ENCODE data around the gene PEDS1. TPM values are rescaled to one million over a fixed set of nuclear protein-coding genes. Genes with fewer than 3 reads are reported as not detected.

Gene PEDS1
- total and polyA plus RNA-seq, 4 experiments from 2014 or later, result 14.7 to 25.1 (median 16.8) TPM

- no peak overlapping the region for H3K4me3 ChIP-seq (ENCODE audit: low read length in 2 of 2)
- Mint-ChIP-seq H3K27me3 (no peaks in the 10 kb centered on the region), H3K4me3 (no peak overlapping the region), H3K27ac (no peak overlapping the region), H3K4me1 (peaks cover 0 to 4% (median 1%) of the 10 kb centered on the region in 4 donors), H3K36me3 (peaks cover 36 to 40% of the 10 kb centered on the region in 2 donors), H3K9me3 (no peaks in the 10 kb centered on the region)
- no peak overlapping the region for H3K27ac ChIP-seq (ENCODE audit: low read depth, low read length)
- H3K27me3 ChIP-seq (ENCODE audit: insufficient read depth, low read length), result no peaks in the 10 kb centered on the region
- peaks cover 27% of the 10 kb centered on the region for H3K36me3 ChIP-seq (ENCODE audit: insufficient read depth, low read length)
- ChIA-PET CTCF (ENCODE audit: partially characterized antibody) (interaction anchor here (0.7 to 12.5 kb wide), 8 partner anchors 11 to 355 kb away, joined by 3 to 338 read pairs (median 4); partner anchors contain the start of gene PEDS1), POLR2A (ENCODE audit: partially characterized antibody) (interaction anchor here (1.1 to 2.8 kb wide), 3 partner anchors 31 to 69 kb away, joined by 3 to 25 read pairs (median 11); partner anchors contain the start of gene PEDS1)
- DNase-seq, result no peak
- intact Hi-C loops (cut with micrococcal nuclease), result no loop called here
- H3K4me1 ChIP-seq (ENCODE audit: insufficient read depth, low read length), result no peaks in the 10 kb centered on the region
- H3K9me3 ChIP-seq (ENCODE audit: control insufficient read depth in 1 of 2, low read length in 2 of 2), result no peaks in the 10 kb centered on the region
Measured at GRCh38 chr20:50122763-50123162, 30.8 kb downstream of the PEDS1 start.

- ChIA-PET CTCF (ENCODE audit: partially characterized antibody) (interaction anchor here (0.8 to 12.5 kb wide), 15 partner anchors 11 to 143 kb away, joined by 3 to 338 read pairs (median 6); partner anchors contain the start of gene PEDS1), POLR2A (ENCODE audit: partially characterized antibody) (interaction anchor here (1.1 to 2.8 kb wide), 3 partner anchors 32 to 70 kb away, joined by 3 to 25 read pairs (median 11); partner anchors contain the start of gene PEDS1)
- H3K27ac Mint-ChIP-seq, result peak overlapping the region in 2 of 7 donors; percentile 30 to 41
- no peaks in the 10 kb centered on the region for H3K9me3 ChIP-seq (ENCODE audit: control insufficient read depth in 1 of 2, low read length in 2 of 2)
- peaks cover 2 to 4% (median 3%) of the 10 kb centered on the region in 4 donors for H3K4me1 Mint-ChIP-seq
- peaks cover 29 to 31% of the 10 kb centered on the region in 2 donors for H3K36me3 Mint-ChIP-seq
- H3K27me3 Mint-ChIP-seq, result no peaks in the 10 kb centered on the region
- H3K27ac ChIP-seq (ENCODE audit: low read depth, low read length), result no peak overlapping the region
- peaks cover 21% of the 10 kb centered on the region for H3K36me3 ChIP-seq (ENCODE audit: insufficient read depth, low read length)
- H3K9me3 Mint-ChIP-seq, result no peaks in the 10 kb centered on the region
- H3K27me3 ChIP-seq (ENCODE audit: insufficient read depth, low read length), result no peaks in the 10 kb centered on the region
- H3K4me1 ChIP-seq (ENCODE audit: insufficient read depth, low read length), result no peaks in the 10 kb centered on the region
- no peak for DNase-seq
- no peak overlapping the region for H3K4me3 ChIP-seq (ENCODE audit: low read length in 2 of 2)
- intact Hi-C loops (cut with micrococcal nuclease), result loop anchor here (1.0 to 2.0 kb wide), 2 partner anchors 47 to 57 kb away; no protein-coding TSS in a partner anchor
- H3K4me3 Mint-ChIP-seq, result no peak overlapping the region
Measured at GRCh38 chr20:50121858-50122271, 31.7 kb downstream of the PEDS1 start.

GRCh38 chr20:50120935-50121693 is 32.4 kb downstream of the PEDS1 start:
- H3K4me3 Mint-ChIP-seq, result no peak overlapping the region
- H3K36me3 ChIP-seq (ENCODE audit: insufficient read depth, low read length), result peaks cover 14% of the 10 kb centered on the region
- H3K27ac ChIP-seq (ENCODE audit: low read depth, low read length), result no peak overlapping the region
- intact Hi-C loops (cut with micrococcal nuclease), result loop anchor here (1.0 to 2.0 kb wide), 2 partner anchors 48 to 58 kb away; no protein-coding TSS in a partner anchor
- peak; percentile 59 to 69 (median 67) for DNase-seq
- H3K27me3 ChIP-seq (ENCODE audit: insufficient read depth, low read length), result no peaks in the 10 kb centered on the region
- CTCF ChIA-PET (ENCODE audit: partially characterized antibody), result interaction anchor here (0.8 to 12.5 kb wide), 22 partner anchors 10 to 345 kb away, joined by 3 to 338 read pairs (median 5); partner anchors contain the start of gene PEDS1
- H3K9me3 Mint-ChIP-seq, result no peaks in the 10 kb centered on the region
- peaks cover 4% of the 10 kb centered on the region for H3K4me1 ChIP-seq (ENCODE audit: insufficient read depth, low read length)
- H3K4me3 ChIP-seq (ENCODE audit: low read length in 2 of 2), result no peak overlapping the region
- POLR2A ChIA-PET (ENCODE audit: partially characterized antibody), result interaction anchor here (0.6 to 2.3 kb wide), 8 partner anchors 11 to 70 kb away, joined by 3 to 25 read pairs (median 4); partner anchors contain the start of gene PEDS1
- H3K27me3 Mint-ChIP-seq, result no peaks in the 10 kb centered on the region
- H3K27ac Mint-ChIP-seq, result peak overlapping the region in 1 of 7 donors; percentile 68
- peaks cover 25% of the 10 kb centered on the region in 2 donors for H3K36me3 Mint-ChIP-seq
- H3K9me3 ChIP-seq (ENCODE audit: control insufficient read depth in 1 of 2, low read length in 2 of 2), result no peaks in the 10 kb centered on the region
- H3K4me1 Mint-ChIP-seq, result peaks cover under 1 to 8% (median 7%) of the 10 kb centered on the region in 4 donors

DNA sequence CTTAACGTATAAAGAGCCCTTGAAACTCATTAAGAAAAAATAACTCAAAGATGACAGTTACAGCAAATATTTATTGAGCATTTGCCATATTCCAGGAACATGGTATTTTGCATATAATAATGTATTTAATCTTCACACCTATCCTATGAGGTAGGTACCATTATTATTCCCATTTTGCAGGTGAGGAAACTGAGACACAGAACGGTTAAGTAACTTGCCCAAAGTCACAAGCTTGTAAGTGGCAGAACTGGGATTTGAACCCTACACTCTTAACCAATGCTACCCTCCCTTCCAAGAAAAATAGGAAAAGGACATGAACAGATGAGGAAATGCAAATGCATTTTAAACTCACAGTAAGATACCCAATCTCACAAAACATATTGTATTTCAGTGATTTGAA is 35.3 kb downstream of the PEDS1 start:
- intact Hi-C loops (cut with micrococcal nuclease), result loop anchor here (10.0 kb wide), 1 partner anchor 1073 kb away; the partner anchor contains the start of gene CSE1L
- peaks cover 24 to 36% (median 31%) of the 10 kb centered on the region in 4 donors for H3K4me1 Mint-ChIP-seq

DNA sequence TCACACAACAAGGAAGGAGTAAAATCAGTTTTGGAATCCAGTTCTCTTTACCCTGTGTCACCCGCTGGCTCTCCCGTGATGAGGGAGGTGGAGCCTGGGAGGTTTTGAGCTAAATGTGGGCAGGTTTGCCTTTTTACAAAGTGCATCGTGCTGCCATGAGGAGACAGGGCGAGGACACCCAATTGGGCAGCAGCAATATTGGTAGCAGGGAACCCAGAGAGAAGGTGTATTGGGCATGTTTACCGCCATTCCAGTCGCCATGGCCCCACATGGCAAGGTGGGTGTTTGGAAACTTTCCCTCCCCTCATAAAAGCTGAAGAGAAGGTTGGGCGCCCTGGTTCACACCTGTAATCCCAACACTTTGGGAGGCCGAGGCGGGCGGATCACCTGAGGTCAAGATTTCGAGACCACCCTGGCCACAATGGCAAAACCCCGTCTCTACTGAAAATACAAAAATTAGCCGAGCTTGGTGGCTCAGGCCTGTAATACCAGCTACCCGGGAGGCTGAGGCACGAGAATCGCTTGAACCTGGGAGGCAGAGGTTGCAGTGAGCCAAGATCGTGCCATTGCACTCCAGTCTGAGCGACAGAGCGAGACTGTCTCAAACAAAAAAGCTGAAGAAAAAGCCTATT is 37.0 kb downstream of the PEDS1 start:
- ChIA-PET POLR2A (ENCODE audit: partially characterized antibody) (interaction anchor here (0.6 to 5.5 kb wide), 14 partner anchors 10 to 1435 kb away, joined by 3 to 76 read pairs (median 4); partner anchors contain the start of genes CEBPB and PEDS1), CTCF (ENCODE audit: partially characterized antibody) (interaction anchor here (1.1 to 12.5 kb wide), 12 partner anchors 23 to 137 kb away, joined by 3 to 338 read pairs (median 6); partner anchors contain the start of gene PEDS1)
- H3K4me3 Mint-ChIP-seq, result peak overlapping the region in 7 of 8 donors; percentile 81 to 95 (median 92)
- H3K27ac Mint-ChIP-seq, result peak overlapping the region; percentile 74 to 97 (median 97)
- Histone ChIP-seq H3K36me3 (ENCODE audit: insufficient read depth, low read length) (no peaks in the 10 kb centered on the region), H3K27me3 (ENCODE audit: insufficient read depth, low read length) (no peaks in the 10 kb centered on the region), H3K27ac (ENCODE audit: low read depth, low read length) (peak overlapping the region; percentile 59), H3K4me1 (ENCODE audit: insufficient read depth, low read length) (peaks cover 39% of the 10 kb centered on the region), H3K9me3 (ENCODE audit: control insufficient read depth in 1 of 2, low read length in 2 of 2) (no peaks in the 10 kb centered on the region), H3K4me3 (ENCODE audit: low read length in 2 of 2) (peak overlapping the region; percentile 39 to 52)
- no peaks in the 10 kb centered on the region for H3K9me3 Mint-ChIP-seq
- H3K36me3 Mint-ChIP-seq, result peaks cover 0 to 6% of the 10 kb centered on the region in 2 donors
- H3K4me1 Mint-ChIP-seq, result peaks cover 36 to 51% (median 44%) of the 10 kb centered on the region in 4 donors
- intact Hi-C loops (cut with micrococcal nuclease), result loop anchor here (1.0 to 10.0 kb wide), 2 partner anchors 201 to 1072 kb away; partner anchors contain the start of genes CSE1L and SPATA2
- DNase-seq, result no peak
- H3K27me3 Mint-ChIP-seq, result no peaks in the 10 kb centered on the region

More for the DNA sequence above, 35.3 kb downstream of the PEDS1 start:
- Histone ChIP-seq H3K36me3 (ENCODE audit: insufficient read depth, low read length) (no peaks in the 10 kb centered on the region), H3K4me3 (ENCODE audit: low read length in 2 of 2) (no peak overlapping the region), H3K27me3 (ENCODE audit: insufficient read depth, low read length) (no peaks in the 10 kb centered on the region), H3K27ac (ENCODE audit: low read depth, low read length) (no peak overlapping the region), H3K4me1 (ENCODE audit: insufficient read depth, low read length) (peaks cover 30% of the 10 kb centered on the region), H3K9me3 (ENCODE audit: control insufficient read depth in 1 of 2, low read length in 2 of 2) (no peaks in the 10 kb centered on the region)
- Mint-ChIP-seq H3K36me3 (no peaks in the 10 kb centered on the region), H3K27me3 (no peaks in the 10 kb centered on the region), H3K4me3 (no peak overlapping the region), H3K9me3 (no peaks in the 10 kb centered on the region), H3K27ac (peak overlapping the region in 1 of 7 donors; percentile 29)
- DNase-seq, result no peak
- ChIA-PET POLR2A (ENCODE audit: partially characterized antibody) (interaction anchor here (1.3 kb wide), 1 partner anchor 29 kb away, joined by 3 read pairs; no protein-coding TSS in a partner anchor), CTCF (ENCODE audit: partially characterized antibody) (interaction anchor here (1.0 to 12.5 kb wide), 4 partner anchors 18 to 62 kb away, joined by 3 to 338 read pairs (median 111); partner anchors contain the start of gene PEDS1)

DNA sequence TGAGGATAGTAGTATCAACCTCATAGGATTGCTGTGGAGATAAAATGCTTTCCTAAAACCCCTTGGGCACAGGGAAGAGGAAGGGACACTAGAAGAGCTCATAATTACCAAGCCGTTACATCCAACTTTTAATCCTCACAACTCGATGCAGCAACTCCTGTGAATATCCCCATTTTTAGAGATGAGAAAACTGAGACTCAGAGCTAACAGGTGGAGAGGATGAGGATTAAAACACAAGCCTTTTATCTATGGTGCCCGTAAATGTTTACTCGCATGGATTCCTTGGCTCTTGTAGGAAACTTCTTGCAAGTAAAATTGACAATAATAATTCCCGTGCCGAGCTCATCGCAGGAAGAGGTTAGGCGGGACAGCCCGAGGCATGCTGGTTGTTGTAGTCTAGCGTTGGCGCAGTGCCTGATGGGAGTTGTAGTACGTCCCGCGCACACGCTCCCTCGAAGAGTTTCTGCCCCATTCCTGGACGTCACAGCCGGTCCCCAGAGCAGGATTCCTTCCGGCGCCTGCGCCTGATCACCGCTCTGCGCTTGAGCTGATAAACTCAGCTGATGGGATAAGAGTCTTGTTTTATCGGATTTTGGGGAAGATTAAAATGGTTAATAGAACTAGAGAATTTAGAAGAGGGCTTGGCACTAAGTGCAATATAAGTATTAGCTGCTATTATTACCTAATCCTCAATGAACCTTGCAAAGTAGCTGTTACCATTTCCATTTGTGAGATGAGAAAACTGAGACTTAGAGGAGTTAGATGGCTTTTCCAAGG is 37.7 kb downstream of the PEDS1 start:
- H3K4me3 Mint-ChIP-seq, result peak overlapping the region; percentile 81 to 95 (median 90)
- H3K4me1 Mint-ChIP-seq, result peaks cover 42 to 58% (median 50%) of the 10 kb centered on the region in 4 donors
- Histone ChIP-seq H3K36me3 (ENCODE audit: insufficient read depth, low read length) (no peaks in the 10 kb centered on the region), H3K9me3 (ENCODE audit: control insufficient read depth in 1 of 2, low read length in 2 of 2) (no peaks in the 10 kb centered on the region), H3K4me1 (ENCODE audit: insufficient read depth, low read length) (peaks cover 46% of the 10 kb centered on the region), H3K27ac (ENCODE audit: low read depth, low read length) (peak overlapping the region; percentile 59), H3K27me3 (ENCODE audit: insufficient read depth, low read length) (no peaks in the 10 kb centered on the region), H3K4me3 (ENCODE audit: low read length in 2 of 2) (peak overlapping the region; percentile 39 to 52)
- H3K27ac Mint-ChIP-seq, result peak overlapping the region; percentile 74 to 97 (median 97)
- H3K27me3 Mint-ChIP-seq, result no peaks in the 10 kb centered on the region
- ChIA-PET POLR2A (ENCODE audit: partially characterized antibody) (interaction anchor here (0.6 to 5.5 kb wide), 15 partner anchors 9 to 396 kb away, joined by 3 to 76 read pairs (median 5); partner anchors contain the start of genes CEBPB, PEDS1 and RNF114), CTCF (ENCODE audit: partially characterized antibody) (interaction anchor here (0.6 to 12.5 kb wide), 15 partner anchors 9 to 137 kb away, joined by 3 to 338 read pairs (median 4); partner anchors contain the start of gene PEDS1)
- no peaks in the 10 kb centered on the region for H3K9me3 Mint-ChIP-seq
- intact Hi-C loops (cut with micrococcal nuclease), result loop anchor here (1.0 to 10.0 kb wide), 2 partner anchors 200 to 1071 kb away; partner anchors contain the start of genes CSE1L and SPATA2
- peak; percentile 88 to 93 (median 89) for DNase-seq
- H3K36me3 Mint-ChIP-seq, result peaks cover 0 to 6% of the 10 kb centered on the region in 2 donors

Data from CD4-positive, alpha-beta memory T cell (primary cell).